NCI-H2081 treated with DMSO at 0.1 percent for 48 hours (cell line): Measurements from ENCODE around the gene YDJC.
"Not testable (repeated sequence)": the region's sequence is repeated elsewhere in the genome, so short reads cannot be mapped to it uniquely, and the experiment has no call there.

ENCODE experiments used
- DNase-seq: peaks from one replicate; lab custom pipeline; 2025; lab: John Stamatoyannopoulos, UW

Gene YDJC

DNA sequence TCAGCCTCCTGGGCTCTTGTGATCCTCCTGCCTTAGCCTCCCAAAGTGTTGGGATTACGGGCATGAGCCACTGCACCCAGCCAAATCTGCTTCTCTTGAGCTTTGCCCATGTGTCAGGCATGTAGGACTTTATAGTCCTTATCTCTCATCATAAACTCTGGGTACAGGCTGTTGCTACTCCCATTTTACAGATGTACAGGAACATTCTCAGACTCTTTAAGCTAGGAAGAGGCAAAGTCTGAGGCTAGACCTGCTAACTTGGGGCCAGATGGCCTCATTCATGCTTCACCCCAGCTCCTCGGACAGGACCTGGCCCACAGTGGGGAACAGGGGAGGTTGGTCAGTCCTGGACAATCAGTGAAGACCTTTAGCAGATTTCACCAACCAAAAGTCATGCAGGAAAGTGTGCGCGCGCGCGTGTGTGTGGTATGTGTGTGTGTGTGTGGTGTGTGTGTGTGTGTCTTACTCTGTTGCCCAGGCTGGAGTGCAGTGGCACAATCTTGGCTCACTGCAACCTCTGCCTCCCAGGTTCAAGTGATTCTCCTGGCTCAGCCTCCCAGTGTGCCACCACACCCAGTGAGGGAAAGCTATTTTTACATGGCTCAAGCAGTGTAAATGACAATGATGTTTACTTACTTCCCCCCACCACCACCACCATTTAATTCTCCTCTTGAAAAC, 23.8 kb downstream of the YDJC start:
- no peak for DNase-seq

DNA sequence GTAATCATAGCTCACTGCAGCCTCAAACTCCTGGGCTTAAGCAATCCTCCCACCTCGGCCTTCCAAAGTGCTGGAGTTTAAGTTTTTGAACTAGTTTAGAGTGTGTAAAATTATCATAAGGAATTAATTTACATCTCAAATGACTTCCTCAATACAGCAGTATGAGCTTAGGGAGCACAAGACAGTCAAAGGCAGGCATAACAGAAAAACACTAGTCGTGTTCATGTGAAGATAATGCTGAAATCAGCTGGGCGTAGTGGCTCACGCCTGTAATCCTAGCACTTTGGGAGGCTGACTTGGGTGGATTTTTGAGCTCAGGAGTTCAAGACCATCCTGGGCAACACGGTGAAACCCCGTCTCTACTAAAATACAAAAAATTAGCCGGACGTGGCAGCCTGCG, 25.8 kb downstream of the YDJC start:
- DNase-seq, result no peak

DNA sequence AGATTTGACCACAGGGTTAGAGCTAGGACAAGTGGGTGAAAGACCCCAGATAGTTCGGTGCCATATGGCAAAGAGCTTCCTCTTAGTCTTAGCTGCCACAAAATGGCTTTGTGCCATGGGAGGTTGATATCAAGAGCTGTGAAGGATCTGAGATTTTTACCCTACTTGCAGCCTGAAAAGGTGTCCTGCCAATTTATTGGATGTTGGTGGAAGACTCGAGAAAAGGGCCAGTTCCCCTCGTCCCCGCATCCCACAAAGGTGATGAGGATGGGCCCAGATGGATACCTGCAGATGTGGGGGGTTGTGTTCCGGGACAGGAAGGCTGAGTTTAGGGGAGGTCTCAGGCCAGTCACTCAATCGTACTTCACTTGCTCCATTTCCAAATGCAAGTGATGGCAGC, 27.2 kb downstream of the YDJC start:
- DNase-seq, result no peak

GRCh38 chr22:21599053-21599893, 30.5 kb downstream of the YDJC start:
- no peak for DNase-seq

GRCh38 chr22:21598302-21598701, 31.5 kb downstream of the YDJC start:
- DNase-seq, result no peak

DNA sequence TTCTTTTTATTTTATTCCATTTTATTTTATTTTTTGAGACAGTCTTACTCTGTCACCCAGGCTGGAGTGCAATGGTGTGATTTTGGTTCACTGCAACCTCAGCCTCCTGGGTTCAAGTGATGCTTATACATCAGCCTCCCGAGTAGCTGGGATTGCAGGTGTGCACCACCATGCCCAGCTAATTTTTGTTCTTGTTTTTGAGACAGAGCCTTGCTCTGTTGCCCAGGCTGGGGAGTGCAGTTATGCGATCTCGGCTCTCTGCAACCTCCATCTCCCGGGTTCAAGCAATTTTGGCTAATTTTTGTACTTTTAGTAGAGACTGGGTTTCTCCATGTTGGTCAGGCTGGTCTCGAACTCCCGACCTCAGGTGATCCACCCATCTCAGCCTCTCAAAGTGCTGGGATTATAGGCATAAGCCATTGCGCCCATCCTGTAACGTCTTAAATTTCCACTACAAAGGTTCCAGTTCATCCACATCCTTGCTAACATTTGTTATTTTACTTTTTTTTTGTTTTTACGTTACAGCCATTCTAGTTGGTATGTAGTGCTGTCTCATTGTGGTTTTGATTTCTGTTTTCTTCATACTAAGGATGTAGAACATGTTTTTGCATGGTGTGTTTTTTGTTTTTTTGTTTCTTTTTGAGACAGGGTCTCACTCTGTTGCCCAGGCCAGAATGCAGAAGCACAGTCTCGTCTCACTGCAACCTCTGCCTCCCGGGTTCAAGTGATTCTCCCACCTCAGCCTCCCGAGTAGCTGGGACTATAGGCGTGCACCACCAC, 33.3 kb downstream of the YDJC start:
- DNase-seq, result not testable (repeated sequence)

- no peak for DNase-seq
These were observed 34.9 kb downstream of the YDJC start for GRCh38 chr22:21594865-21595452.

DNA sequence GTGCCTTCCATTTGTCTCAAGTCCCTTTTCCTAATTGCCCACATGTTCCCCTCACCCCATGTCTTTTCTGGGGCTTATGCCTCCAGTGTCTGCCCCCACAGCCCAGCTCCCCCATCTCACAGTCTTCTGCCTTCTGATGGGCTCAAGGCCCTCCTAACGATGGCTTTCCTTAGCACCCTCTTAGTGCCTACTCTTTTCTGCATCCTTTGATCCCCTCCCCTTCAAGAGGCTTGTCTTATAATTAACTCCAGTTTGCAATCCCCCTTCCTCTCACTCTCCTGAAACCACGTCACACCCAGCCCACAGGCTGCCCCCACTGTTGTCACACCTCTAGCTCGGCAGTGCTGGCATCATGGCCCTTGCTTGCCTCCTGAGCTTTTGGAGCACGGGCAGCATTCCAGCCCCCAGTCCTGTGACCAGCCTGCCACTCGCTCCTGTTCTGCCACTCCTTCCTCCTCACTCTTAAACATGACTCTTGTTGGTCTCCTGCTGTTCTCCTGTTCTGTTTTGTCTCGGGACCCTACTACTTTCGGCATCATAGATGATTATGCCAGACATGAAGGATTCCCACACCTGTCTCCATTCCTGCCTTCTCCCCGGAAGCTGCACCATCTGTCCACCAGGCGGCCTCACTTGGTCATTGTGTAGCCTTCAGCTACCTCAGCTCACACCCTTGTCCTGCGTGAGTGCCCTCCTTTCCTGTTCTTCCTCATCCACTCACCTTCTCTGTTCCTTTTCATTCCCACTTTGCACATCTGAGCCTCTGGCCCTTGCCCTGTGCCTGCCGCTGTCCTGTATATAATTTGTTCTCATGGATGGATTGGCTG, 36.2 kb downstream of the YDJC start:
- no peak for DNase-seq

DNA sequence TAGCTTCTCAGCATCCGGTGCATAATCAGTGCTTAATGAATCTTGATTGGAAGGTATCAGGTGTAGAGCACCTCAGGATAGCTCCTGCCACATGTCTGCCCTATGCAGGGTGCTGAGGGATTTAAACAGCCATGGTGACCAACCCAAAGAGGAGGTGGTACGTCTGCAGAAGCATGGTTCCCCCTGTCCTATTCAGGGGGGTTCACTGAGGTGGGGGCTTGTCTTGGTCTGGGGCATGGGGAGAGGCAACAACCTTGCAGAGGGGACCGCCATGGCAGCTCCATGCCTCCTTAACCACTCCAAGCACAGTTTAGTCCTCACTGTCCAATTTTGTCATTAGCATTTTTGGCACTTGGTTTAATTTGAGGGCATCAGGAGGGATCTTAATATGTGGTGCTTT, 37.4 kb downstream of the YDJC start:
- DNase-seq, result no peak

- no peak for DNase-seq
These were observed 38.1 kb downstream of the YDJC start for GRCh38 chr22:21591695-21592094.

DNA sequence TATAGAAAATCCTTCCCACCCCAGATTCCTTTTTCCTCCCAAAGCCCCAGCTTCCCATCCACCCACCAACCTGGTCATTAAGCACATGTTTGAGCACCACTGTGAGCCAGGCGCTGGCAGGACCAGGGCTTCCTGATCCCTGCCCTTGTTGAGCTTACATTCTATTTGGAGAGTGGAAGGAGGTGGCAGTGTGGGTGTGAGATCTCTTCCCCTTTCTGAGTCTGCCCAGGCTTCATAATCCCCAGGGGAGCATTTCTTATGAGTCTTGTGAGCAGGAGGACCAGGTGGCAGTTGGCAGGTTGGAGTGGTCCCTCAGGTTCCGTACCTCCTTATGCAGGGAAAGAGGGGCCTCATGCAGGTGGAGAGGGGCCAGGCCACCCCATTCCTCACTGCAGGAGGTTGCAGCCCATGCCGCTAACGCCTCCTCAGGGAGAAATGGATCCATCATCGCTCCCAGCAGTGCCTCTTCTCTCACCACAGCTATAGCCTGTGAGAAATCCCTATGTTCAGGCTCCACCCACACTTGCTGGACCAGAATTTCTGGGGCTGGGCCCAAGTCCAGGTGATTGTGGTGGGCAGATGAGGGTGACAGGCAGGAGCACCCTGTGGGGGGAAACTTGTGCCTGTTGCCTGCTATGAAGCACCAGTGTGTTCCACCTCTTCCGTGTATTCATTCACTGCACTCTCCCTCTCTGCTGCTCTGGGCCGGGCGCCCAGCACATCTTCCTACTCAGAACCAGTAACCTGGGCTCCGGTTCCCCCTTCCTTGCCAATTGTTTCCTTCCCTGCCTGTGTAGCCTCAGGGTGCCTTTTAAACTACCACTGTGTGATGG, 38.8 kb downstream of the YDJC start:
- no peak for DNase-seq

- DNase-seq, result no peak
These were observed 40.4 kb downstream of the YDJC start for GRCh38 chr22:21589396-21589795.

- no peak for DNase-seq
These were observed 41.8 kb downstream of the YDJC start for GRCh38 chr22:21587803-21588611.

DNA sequence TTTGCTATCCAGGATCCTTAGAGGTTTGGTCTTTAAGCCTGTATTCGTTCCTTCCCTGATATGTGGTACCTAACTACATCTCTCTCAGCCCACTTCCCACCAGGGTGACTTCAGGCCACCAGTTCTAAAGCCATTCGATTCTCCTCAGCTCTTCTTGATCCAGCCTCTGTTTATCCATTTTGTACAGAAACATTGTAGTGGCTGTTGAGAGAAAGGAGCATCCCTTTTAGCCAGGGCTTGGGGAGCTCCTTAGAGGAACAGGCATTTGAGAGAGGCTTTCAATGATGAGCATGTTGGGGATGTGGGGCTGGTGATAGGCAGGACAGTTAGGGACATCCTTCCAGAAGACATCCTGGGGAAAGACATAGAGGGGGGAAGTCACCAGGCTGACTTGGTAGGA, 44.4 kb downstream of the YDJC start:
- no peak for DNase-seq

- no peak for DNase-seq
These were observed 46.8 kb downstream of the YDJC start for GRCh38 chr22:21582801-21583740.

- DNase-seq, result not testable (repeated sequence)
These were observed 48.7 kb downstream of the YDJC start for GRCh38 chr22:21581009-21581713.

- not testable (repeated sequence) for DNase-seq
These were observed 49.2 kb downstream of the YDJC start for GRCh38 chr22:21580623-21581007.

DNA sequence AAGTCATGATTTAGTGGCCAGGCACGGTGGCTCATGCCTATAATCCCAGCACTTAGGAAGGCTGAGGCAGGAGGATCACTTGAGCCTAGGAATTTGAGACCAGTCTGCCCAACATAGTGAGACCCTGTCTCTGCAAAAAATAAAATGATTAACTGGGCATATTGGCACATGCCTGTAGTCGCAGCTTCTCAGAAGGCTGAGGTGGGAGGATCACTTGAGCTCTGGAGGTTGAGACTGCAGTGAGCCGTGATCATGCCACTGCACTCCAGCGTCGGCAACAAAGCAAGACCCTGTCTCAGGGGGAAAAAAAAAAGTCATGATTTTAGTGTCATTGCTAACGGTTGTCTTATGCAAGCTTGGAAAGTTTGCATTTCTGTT, 50.4 kb downstream of the YDJC start:
- DNase-seq, result no peak
